Amniotic epithelial cell (primary cell): Measurements from ENCODE around the gene FLNB.

Experiments
- DNase-seq: peaks from one replicate; pipeline ENCODE4 v3.0.0-alpha.2; 2010; ENCODE audit warnings: low read depth

The FLNB gene

GRCh38 chr3:58135712-58136543 is 127.7 kb downstream of the FLNB start:
- DNase-seq: peak; percentile 84

DNA sequence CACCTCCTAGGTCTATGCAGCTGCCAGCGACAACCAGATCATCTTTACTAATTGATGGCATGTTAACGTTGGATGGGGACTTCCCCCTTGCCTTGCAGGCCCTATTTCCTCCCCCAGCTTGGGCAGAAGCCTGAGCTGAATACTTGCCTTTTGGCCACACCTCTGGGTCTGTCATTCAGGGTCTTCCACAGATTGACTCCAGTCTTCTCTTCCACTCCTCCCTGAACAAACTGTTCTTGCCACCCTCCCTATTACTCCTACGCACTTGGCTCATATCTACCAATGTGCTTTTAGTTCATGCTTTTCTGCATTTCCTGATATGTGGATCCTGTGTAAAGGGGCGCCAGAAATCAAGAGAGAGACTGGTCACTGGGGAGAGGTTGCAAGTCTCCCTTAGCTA is 129.1 kb downstream of the FLNB start:
- DNase-seq: peak; percentile 64

DNA sequence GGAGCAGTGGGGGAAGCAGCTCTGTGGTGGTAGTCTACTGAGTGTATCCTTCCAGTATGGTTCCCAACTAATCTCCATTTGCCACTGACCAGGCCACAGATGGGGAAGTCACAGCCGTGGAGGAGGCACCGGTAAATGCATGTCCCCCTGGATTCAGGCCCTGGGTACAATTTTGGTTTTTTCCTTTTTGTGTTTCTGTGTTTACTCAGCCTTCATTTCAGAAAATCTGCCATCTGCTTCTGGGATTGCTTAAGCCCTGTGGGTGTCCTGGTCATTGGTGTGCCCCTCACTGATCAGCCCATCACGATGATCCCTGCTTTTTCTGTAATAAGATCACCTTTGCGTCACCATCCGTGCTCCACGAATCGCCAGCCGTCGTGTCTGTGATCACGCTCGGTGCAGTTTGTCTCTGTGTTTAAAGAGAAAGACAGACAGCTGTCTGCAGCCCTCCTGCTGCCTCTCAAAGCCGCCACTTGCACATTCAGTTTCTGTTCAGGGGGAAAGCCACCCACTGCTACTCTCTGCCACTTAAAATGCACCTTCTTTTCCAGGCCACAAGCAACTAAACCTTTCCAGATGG is 133.6 kb downstream of the FLNB start:
- no peak for DNase-seq

DNA sequence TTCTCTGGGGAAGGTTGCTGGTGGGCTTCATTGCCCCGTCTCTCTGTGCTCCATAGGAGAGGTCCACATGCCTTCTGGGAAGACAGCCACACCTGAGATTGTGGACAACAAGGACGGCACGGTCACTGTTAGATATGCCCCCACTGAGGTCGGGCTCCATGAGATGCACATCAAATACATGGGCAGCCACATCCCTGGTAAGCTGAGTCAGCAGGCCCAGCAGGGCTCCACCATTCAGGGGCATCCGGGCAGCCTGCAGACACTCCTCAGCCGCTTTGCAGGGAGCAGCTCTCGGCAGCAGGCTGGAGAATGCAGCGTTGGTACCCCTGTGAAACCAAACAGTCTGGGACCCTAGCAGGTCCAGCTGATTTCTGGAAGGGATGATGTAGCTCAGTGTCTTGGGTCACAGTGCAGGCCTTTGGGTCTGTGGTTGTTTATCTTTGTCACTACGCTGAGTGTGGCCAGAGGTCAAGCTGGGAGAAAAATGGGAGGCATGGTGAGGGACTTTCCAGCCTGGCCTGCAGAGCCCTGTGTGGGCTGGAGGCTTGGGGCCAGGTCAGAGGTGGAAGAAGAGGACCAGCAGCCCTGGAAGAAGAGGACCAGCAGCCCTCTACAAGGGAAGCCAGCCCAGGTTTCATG is 135.3 kb downstream of the FLNB start:
- no peak for DNase-seq

- no peak for DNase-seq
Measured at GRCh38 chr3:58144478-58145325, 136.5 kb downstream of the FLNB start.

- no peak for DNase-seq
Measured at GRCh38 chr3:58148049-58148448, 139.8 kb downstream of the FLNB start.

GRCh38 chr3:58150130-58150809 is 142.0 kb downstream of the FLNB start:
- DNase-seq: no peak

DNA sequence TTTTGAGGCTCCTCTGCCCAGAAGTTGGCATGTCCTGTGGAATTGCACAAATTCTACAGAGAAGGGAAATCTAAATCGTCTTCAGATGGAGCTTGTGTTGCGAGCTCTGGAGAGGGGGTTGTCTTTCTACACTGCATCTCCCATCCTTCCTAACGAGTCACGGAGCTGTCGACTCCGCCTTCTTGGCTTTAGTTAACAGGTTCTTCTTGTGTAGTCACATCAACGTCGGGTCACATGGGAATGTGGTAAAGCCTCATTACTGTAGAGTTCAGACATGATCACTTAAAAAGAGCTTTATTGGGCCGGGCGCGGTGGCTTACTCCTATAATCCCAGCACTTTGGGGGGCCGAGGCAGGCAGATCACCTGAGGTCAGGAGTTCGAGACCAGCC is 142.6 kb downstream of the FLNB start:
- peak; percentile 40 for DNase-seq

GRCh38 chr3:58151637-58152036 is 143.4 kb downstream of the FLNB start:
- no peak for DNase-seq

DNA sequence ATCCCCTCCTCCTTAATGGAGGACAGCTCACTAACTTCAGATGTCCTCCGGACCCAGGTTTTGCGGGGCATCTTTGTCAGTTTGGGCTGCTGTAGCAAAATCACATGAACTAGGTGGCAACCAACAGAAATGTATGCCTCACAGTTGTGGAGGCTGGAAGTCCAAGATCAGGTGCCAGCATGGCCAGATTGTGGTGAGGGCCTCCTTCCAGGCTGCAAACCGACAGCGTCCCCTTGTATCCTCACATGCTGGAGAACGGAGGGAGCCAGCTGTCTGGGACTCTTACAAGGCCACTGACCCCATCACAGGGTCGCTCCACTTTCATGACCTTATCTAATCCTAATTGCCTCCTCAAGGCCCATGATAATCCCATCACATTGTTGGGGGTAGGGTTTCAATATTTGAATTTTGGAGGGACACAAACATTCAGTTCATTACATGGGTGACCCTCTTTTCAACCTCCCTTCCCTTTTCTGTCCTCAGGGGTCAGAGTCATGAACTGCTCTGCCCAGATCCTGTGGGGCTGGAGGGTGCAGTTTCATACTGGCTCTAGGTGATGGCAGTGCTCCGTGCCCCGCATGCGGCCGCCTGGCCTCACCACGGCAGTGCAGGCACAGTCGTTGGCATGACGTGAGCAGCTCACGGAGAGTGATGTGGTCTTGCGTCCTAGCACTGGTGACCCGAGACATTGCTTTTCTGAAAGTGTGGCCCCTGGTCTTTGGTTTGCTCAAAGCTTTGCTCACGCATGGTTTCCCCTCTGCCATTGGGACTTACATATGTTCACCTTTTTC is 144.2 kb downstream of the FLNB start:
- no peak for DNase-seq

DNA sequence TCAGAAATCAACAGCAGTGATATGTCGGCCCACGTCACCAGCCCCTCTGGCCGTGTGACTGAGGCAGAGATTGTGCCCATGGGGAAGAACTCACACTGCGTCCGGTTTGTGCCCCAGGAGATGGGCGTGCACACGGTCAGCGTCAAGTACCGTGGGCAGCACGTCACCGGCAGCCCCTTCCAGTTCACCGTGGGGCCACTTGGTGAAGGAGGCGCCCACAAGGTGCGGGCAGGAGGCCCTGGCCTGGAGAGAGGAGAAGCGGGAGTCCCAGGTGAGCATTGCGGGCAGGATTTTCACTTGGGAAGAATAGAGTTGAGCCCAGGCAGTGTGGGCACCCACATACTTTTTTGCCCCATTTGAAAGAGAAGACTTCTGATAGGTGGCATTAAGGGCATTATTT is 145.1 kb downstream of the FLNB start:
- DNase-seq: no peak

GRCh38 chr3:58154626-58155449 is 146.6 kb downstream of the FLNB start:
- no peak for DNase-seq

DNA sequence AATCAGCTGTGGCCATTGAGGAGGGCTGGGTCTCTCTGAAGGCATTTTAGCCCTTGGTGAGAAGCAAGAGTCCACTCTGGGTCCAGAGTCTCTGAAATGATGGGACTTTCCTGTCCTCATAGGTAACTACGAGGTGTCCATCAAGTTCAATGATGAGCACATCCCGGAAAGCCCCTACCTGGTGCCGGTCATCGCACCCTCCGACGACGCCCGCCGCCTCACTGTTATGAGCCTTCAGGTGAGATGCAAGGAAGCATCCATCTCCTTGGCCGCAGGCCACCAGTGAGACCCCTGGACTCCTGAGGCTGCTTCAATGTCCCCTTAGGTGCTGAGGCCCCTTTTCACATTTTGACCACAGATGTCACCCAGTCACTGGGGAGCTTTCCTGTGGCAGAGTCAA is 147.6 kb downstream of the FLNB start:
- DNase-seq: no peak

DNA sequence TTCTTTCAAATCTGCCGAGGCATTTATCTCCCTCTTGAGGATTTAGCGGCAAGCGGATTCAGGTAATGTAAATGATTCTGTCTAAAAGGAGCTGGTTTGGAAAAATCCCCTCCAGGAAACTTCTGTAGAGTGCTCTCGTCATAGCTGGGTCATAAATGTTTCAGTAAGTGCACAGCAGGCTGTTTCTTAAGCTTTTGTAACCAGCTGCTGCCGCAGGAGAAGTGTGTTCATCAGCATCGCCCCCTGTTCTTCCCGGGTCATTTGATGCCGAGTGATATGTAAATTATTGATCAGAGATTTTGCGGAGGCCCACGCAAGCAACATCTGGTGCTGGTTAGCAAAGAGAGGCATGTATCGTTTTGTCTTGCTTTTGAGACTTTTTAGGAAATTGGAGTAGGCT is 149.5 kb downstream of the FLNB start:
- DNase-seq: no peak

- DNase-seq: peak; percentile 48
Measured at GRCh38 chr3:58158442-58159153, 150.4 kb downstream of the FLNB start.

GRCh38 chr3:58160399-58160798 is 152.2 kb downstream of the FLNB start:
- no peak for DNase-seq

DNA sequence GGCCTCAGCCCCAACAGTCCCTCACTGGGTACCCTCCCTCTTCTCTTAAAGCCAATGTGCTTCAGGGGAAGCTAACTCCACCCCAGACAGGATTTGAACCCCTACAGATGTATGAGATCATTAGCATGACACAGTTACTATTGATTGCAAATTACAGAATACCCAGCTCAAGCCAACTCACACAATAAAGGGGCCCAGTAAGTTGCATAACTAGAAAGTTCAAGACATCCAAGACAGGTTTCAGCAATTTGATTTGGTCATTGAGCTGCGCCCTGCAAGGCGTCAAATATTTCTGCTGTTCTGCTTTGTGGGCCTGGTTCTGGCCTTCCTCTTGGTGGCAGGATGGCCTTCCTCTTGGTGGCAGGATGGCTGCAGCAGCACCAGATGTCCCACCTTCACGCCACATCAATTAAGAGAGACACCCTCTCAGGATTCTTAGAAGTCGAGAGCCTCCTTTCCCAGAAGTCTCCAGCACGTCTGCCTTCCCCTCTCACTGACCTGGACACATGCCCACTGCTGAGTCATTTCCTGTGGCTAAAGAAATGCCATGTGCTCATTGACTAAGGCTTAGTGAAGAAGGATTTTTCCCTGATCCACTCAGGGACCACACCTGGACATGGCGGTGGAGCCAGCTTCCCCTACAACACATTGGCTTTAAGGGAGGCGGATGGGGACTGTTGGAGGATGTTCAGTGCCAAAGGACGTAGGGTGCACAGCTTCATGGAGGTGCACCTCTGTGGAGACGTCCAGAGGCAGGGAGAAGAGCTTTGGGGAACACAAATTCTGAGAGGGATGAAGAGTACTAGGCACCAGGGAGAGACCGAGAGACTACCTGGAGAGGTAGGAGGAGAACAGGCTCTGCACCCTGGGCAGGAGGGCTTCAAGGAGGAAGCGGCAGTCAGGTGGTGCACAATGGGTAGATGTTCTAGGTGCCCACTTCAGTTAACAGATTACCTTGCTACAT is 153.5 kb downstream of the FLNB start:
- peak; percentile 96 for DNase-seq

- DNase-seq: no peak
Measured at GRCh38 chr3:58163234-58163633, 155.0 kb downstream of the FLNB start.
